ENCODE data around the gene IBSP.

IBSP gene

GRCh38 chr4:87844452-87844851, 45.1 kb downstream of the IBSP start:
- DNase-seq = no peak
- Histone ChIP-seq H3K9me3 (ENCODE audit: control extremely low read depth in 1 of 5, control insufficient read depth in 4 of 5, insufficient read depth in 2 of 5, low read depth in 1 of 5, low read length in 4 of 5) (no peaks in the 10 kb centered on the region), H3K4me3 (ENCODE audit: control insufficient read depth in 1 of 7, extremely low read depth in 1 of 7, insufficient read depth in 4 of 7, low read depth in 2 of 7, low read length in 6 of 7) (no peak overlapping the region), H3K4me1 (ENCODE audit: control extremely low read depth in 1 of 4, control insufficient read depth in 4 of 4, insufficient read depth in 4 of 4, low read length in 3 of 4) (peaks cover 5 to 24% (median 11%) of the 10 kb centered on the region in 4 experiments), H3K36me3 (ENCODE audit: control insufficient read depth in 4 of 4, insufficient read depth in 4 of 4, low read length in 3 of 4) (no peaks in the 10 kb centered on the region), H3K27me3 (replicated peaks in 2 of 5; ENCODE audit: control insufficient read depth in 4 of 5, insufficient read depth in 5 of 5, low read length in 4 of 5) (peaks cover 0 to 1% (median 0%) of the 10 kb centered on the region in 5 experiments), H3K27ac (ENCODE audit: insufficient read depth in 1 of 2, low read depth in 1 of 2, low read length in 2 of 2, poor library complexity in 1 of 2, severe bottlenecking in 2 of 2) (no peak overlapping the region)
- WGBS (ENCODE audit: insufficient coverage) = no CpG with 5 or more reads among the region's 1 CpG
- ChIA-PET CTCF (interaction anchor here (0.9 to 1.4 kb wide), 3 partner anchors 8 to 167 kb away, joined by 3 to 7 read pairs (median 6); no protein-coding TSS in a partner anchor), POLR2A (no interaction called here)

DNA sequence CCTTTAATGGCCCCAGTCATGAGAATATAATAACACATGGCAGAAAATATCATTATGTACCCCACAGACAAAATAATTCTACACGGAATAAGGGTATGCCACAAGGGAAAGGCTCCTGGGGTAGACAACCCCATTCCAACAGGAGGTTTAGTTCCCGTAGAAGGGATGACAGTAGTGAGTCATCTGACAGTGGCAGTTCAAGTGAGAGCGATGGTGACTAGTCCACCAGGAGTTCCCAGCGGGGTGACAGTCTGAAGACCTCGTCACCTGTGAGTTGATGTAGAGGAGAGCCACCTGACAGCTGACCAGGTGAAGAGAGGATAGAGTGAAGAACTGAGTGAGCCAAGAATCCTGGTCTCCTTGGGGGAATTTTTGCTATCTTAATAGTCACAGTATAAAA, 46.9 kb downstream of the IBSP start:
- WGBS (ENCODE audit: insufficient coverage) = 95% methylated on average over 3 of the region's 5 CpGs
- ChIA-PET CTCF (interaction anchor here (1.2 to 5.3 kb wide), 3 partner anchors 8 to 142 kb away, joined by 3 to 59 read pairs (median 24); partner anchors contain the start of gene SPP1), POLR2A (interaction anchor here (0.7 kb wide), 1 partner anchor 626 kb away, joined by 7 read pairs; the partner anchor contains the start of gene KLHL8)
- Histone ChIP-seq H3K27me3 (replicated peaks in 2 of 5; ENCODE audit: control insufficient read depth in 4 of 5, insufficient read depth in 5 of 5, low read length in 4 of 5) (peaks cover 0 to 1% (median 0%) of the 10 kb centered on the region in 5 experiments), H3K4me3 (ENCODE audit: control insufficient read depth in 1 of 7, extremely low read depth in 1 of 7, insufficient read depth in 4 of 7, low read depth in 2 of 7, low read length in 6 of 7) (no peak overlapping the region), H3K36me3 (ENCODE audit: control insufficient read depth in 4 of 4, insufficient read depth in 4 of 4, low read length in 3 of 4) (no peaks in the 10 kb centered on the region), H3K4me1 (ENCODE audit: control extremely low read depth in 1 of 4, control insufficient read depth in 4 of 4, insufficient read depth in 4 of 4, low read length in 3 of 4) (peaks cover 9 to 42% (median 21%) of the 10 kb centered on the region in 4 experiments), H3K27ac (ENCODE audit: insufficient read depth in 1 of 2, low read depth in 1 of 2, low read length in 2 of 2, poor library complexity in 1 of 2, severe bottlenecking in 2 of 2) (no peak overlapping the region), H3K9me3 (ENCODE audit: control extremely low read depth in 1 of 5, control insufficient read depth in 4 of 5, insufficient read depth in 2 of 5, low read depth in 1 of 5, low read length in 4 of 5) (no peaks in the 10 kb centered on the region)
- DNase-seq = no peak

- Histone ChIP-seq H3K36me3 (ENCODE audit: control insufficient read depth in 4 of 4, insufficient read depth in 4 of 4, low read length in 3 of 4) (no peaks in the 10 kb centered on the region), H3K9me3 (ENCODE audit: control extremely low read depth in 1 of 5, control insufficient read depth in 4 of 5, insufficient read depth in 2 of 5, low read depth in 1 of 5, low read length in 4 of 5) (no peaks in the 10 kb centered on the region), H3K27me3 (replicated peaks in 2 of 5; ENCODE audit: control insufficient read depth in 4 of 5, insufficient read depth in 5 of 5, low read length in 4 of 5) (peaks cover 0 to 1% (median 0%) of the 10 kb centered on the region in 5 experiments), H3K27ac (ENCODE audit: insufficient read depth in 1 of 2, low read depth in 1 of 2, low read length in 2 of 2, poor library complexity in 1 of 2, severe bottlenecking in 2 of 2) (no peak overlapping the region), H3K4me1 (ENCODE audit: control extremely low read depth in 1 of 4, control insufficient read depth in 4 of 4, insufficient read depth in 4 of 4, low read length in 3 of 4) (peaks cover 9 to 41% (median 21%) of the 10 kb centered on the region in 4 experiments), H3K4me3 (ENCODE audit: control insufficient read depth in 1 of 7, extremely low read depth in 1 of 7, insufficient read depth in 4 of 7, low read depth in 2 of 7, low read length in 6 of 7) (peak overlapping the region in 5 of 7 experiments; percentile 13 to 78 (median 44))
- WGBS (ENCODE audit: insufficient coverage) = 11% methylated on average over 9 of the region's 15 CpGs
- ChIA-PET CTCF (interaction anchor here (0.6 to 5.3 kb wide), 26 partner anchors 11 to 538 kb away, joined by 3 to 59 read pairs (median 4); partner anchors contain the start of gene SPP1), POLR2A (interaction anchor here (0.5 to 0.7 kb wide), 3 partner anchors 10 to 223 kb away, joined by 3 to 6 read pairs (median 3); no protein-coding TSS in a partner anchor)
- DNase-seq = peak; percentile 69 to 84 (median 84)
Measured at GRCh38 chr4:87848622-87849351, 49.4 kb downstream of the IBSP start.

- H3K36me3 ChIP-seq (ENCODE audit: control insufficient read depth in 4 of 4, insufficient read depth in 4 of 4, low read length in 3 of 4) = no peaks in the 10 kb centered on the region
- no peak overlapping the region for H3K27ac ChIP-seq (ENCODE audit: insufficient read depth in 1 of 2, low read depth in 1 of 2, low read length in 2 of 2, poor library complexity in 1 of 2, severe bottlenecking in 2 of 2)
- peak; percentile 19 to 73 (median 64) for DNase-seq
- no peak overlapping the region for H3K4me3 ChIP-seq (ENCODE audit: control insufficient read depth in 1 of 7, extremely low read depth in 1 of 7, insufficient read depth in 4 of 7, low read depth in 2 of 7, low read length in 6 of 7)
- H3K27me3 ChIP-seq (replicated peaks in 2 of 5; ENCODE audit: control insufficient read depth in 4 of 5, insufficient read depth in 5 of 5, low read length in 4 of 5) = peaks cover 0 to 1% (median 0%) of the 10 kb centered on the region in 5 experiments
- no peaks in the 10 kb centered on the region for H3K9me3 ChIP-seq (ENCODE audit: control extremely low read depth in 1 of 5, control insufficient read depth in 4 of 5, insufficient read depth in 2 of 5, low read depth in 1 of 5, low read length in 4 of 5)
- 30% methylated on average over 2 of the region's 4 CpGs for WGBS (ENCODE audit: insufficient coverage)
- ChIA-PET POLR2A (interaction anchor here (0.5 to 0.7 kb wide), 3 partner anchors 11 to 224 kb away, joined by 3 to 6 read pairs (median 3); no protein-coding TSS in a partner anchor), CTCF (interaction anchor here (0.6 to 5.3 kb wide), 23 partner anchors 10 to 539 kb away, joined by 3 to 59 read pairs (median 5); partner anchors contain the start of gene SPP1)
- peaks cover 9 to 33% (median 17%) of the 10 kb centered on the region in 4 experiments for H3K4me1 ChIP-seq (ENCODE audit: control extremely low read depth in 1 of 4, control insufficient read depth in 4 of 4, insufficient read depth in 4 of 4, low read length in 3 of 4)
Measured at GRCh38 chr4:87849612-87850011, 50.3 kb downstream of the IBSP start.

DNA sequence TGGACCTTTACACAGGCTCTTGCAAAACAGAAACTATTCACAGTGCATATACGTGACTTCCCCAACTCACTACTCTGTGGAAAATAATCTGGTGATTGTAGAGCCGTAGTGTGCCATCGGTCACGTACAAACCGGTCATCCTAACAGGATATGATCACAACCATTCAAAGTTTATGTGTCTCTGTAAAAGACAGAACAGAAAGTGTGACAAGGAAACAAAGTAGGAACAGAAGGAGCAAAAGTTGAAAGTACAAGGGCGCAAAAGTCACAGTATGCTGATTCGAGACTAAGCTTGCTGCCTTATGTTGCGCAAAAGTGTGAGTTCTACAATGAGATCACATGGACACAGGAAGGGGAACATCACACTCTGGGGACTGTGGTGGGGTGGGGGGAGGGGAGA, 52.0 kb downstream of the IBSP start:
- CTCF ChIA-PET = interaction anchor here (0.7 to 5.3 kb wide), 12 partner anchors 9 to 360 kb away, joined by 3 to 59 read pairs (median 4); partner anchors contain the start of gene SPP1
- POLR2A ChIA-PET = no interaction called here
- no peak overlapping the region for H3K27ac ChIP-seq (ENCODE audit: insufficient read depth in 1 of 2, low read depth in 1 of 2, low read length in 2 of 2, poor library complexity in 1 of 2, severe bottlenecking in 2 of 2)
- H3K27me3 ChIP-seq (replicated peaks in 2 of 5; ENCODE audit: control insufficient read depth in 4 of 5, insufficient read depth in 5 of 5, low read length in 4 of 5) = peaks cover 0 to 1% (median 0%) of the 10 kb centered on the region in 5 experiments
- no peak for DNase-seq
- no peaks in the 10 kb centered on the region for H3K9me3 ChIP-seq (ENCODE audit: control extremely low read depth in 1 of 5, control insufficient read depth in 4 of 5, insufficient read depth in 2 of 5, low read depth in 1 of 5, low read length in 4 of 5)
- H3K4me1 ChIP-seq (ENCODE audit: control extremely low read depth in 1 of 4, control insufficient read depth in 4 of 4, insufficient read depth in 4 of 4, low read length in 3 of 4) = peaks cover 9 to 45% (median 26%) of the 10 kb centered on the region in 4 experiments
- no peaks in the 10 kb centered on the region for H3K36me3 ChIP-seq (ENCODE audit: control insufficient read depth in 4 of 4, insufficient read depth in 4 of 4, low read length in 3 of 4)
- no peak overlapping the region for H3K4me3 ChIP-seq (ENCODE audit: control insufficient read depth in 1 of 7, extremely low read depth in 1 of 7, insufficient read depth in 4 of 7, low read depth in 2 of 7, low read length in 6 of 7)
- WGBS (ENCODE audit: insufficient coverage) = 84% methylated on average over 7 of the region's 8 CpGs

- 93% methylated on average over 3 of the region's 4 CpGs for WGBS (ENCODE audit: insufficient coverage)
- no peak for DNase-seq
- ChIA-PET CTCF (interaction anchor here (0.7 to 4.7 kb wide), 14 partner anchors 8 to 587 kb away, joined by 3 to 58 read pairs (median 7); partner anchors contain the start of gene SPP1), POLR2A (no interaction called here)
- peaks cover 0 to 1% (median 0%) of the 10 kb centered on the region in 5 experiments for H3K27me3 ChIP-seq (replicated peaks in 2 of 5; ENCODE audit: control insufficient read depth in 4 of 5, insufficient read depth in 5 of 5, low read length in 4 of 5)
- no peaks in the 10 kb centered on the region for H3K36me3 ChIP-seq (ENCODE audit: control insufficient read depth in 4 of 4, insufficient read depth in 4 of 4, low read length in 3 of 4)
- H3K4me3 ChIP-seq (ENCODE audit: control insufficient read depth in 1 of 7, extremely low read depth in 1 of 7, insufficient read depth in 4 of 7, low read depth in 2 of 7, low read length in 6 of 7) = no peak overlapping the region
- H3K9me3 ChIP-seq (ENCODE audit: control extremely low read depth in 1 of 5, control insufficient read depth in 4 of 5, insufficient read depth in 2 of 5, low read depth in 1 of 5, low read length in 4 of 5) = no peaks in the 10 kb centered on the region
- H3K27ac ChIP-seq (ENCODE audit: insufficient read depth in 1 of 2, low read depth in 1 of 2, low read length in 2 of 2, poor library complexity in 1 of 2, severe bottlenecking in 2 of 2) = no peak overlapping the region
- H3K4me1 ChIP-seq (ENCODE audit: control extremely low read depth in 1 of 4, control insufficient read depth in 4 of 4, insufficient read depth in 4 of 4, low read length in 3 of 4) = peaks cover 9 to 45% (median 26%) of the 10 kb centered on the region in 4 experiments
Measured at GRCh38 chr4:87851953-87852352, 52.6 kb downstream of the IBSP start.
